HFF-Myc (cell line): ENCODE measurements around the gene DHX34.
A peak's percentile ranks its signal among the peaks of the same experiment; 100 is the strongest.
"Not testable (repeated sequence)": the region's sequence is repeated elsewhere in the genome, so short reads cannot be mapped to it uniquely, and the experiment has no call there.

Source experiments
- DNase-seq: peaks from one replicate; pipeline ENCODE4 v3.0.0-alpha.2; 2011; ENCODE audit warnings: low read depth; ENCODE audit errors: extremely low read depth
- H3K4me3 ChIP-seq: replicated peaks from 2 replicates; pipeline ENCODE4 v1.5.1; 2011; ENCODE audit warnings: low read depth, mild to moderate bottlenecking, control low read depth, low read length
- CTCF ChIP-seq: IDR thresholded peaks from 2 replicates; pipeline ENCODE4 v1.5.1; 2012; ENCODE audit warnings: mild to moderate bottlenecking, low read depth, low read length, control low read depth; ENCODE audit errors: missing control alignments

The DHX34 gene

DNA sequence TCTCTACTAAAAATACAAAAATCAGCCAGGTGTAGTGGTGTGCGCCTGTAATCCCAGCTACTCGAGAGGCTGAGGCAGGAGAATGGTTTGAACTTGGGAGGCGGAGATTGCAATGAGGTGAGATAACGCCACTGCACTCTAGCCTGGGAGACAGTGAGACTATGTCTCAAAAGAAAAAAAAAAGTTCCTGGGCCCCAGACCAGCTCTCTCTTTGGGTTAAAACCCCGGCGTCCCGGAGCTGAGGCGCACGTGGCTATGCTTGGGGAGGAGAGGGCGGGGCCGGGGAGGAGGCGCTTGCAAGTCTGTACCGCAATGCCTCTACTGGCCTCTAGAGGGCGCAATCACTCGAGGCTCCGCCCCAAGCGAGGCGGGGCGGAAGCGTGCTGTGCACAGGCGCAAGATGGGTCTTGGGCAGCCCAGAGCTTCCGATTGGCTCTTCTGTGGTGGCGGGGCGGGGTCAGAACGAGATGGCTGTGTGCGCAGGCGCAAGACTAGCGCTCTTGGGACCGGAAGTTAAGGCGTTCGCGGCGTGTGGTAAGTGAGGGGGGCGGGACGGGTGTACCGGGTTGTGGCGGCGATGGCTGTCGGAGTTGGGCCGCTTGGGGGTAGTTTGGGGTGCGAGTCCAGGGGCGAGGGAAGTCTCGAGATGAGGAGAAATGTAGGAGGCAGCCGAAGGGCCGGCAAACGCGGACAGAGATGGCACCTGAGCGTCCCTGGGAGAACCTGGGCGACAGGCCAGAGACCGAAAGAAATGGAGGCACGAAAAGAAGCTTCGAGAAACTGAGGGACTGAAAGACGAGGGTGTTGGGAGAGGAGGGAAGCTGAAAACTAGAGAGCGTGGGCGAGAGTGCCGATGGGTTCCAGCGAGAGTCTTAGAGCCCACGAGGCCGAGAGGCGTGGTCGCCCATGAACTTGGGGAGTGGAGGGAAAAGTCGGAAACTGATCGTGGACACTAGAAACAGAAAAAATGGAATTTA, at the start of gene DHX34:
Gene DHX34 (plus strand): TSS at position 497 of the 977 bp plus-strand sequence. CDS start 3,716 bp downstream, outside the sequence.
- peak; percentile 97 for TF ChIP-seq CTCF
- DNase-seq = peak; percentile 96

GRCh38 chr19:47300867-47301266, 48.2 kb upstream of the DHX34 start:
- H3K4me3 ChIP-seq, DNase-seq: not testable (repeated sequence)

More for the DNA sequence above, at the start of gene DHX34:
- peak within 1 kb of the TSS; percentile 94 for H3K4me3 ChIP-seq

- no peak for DNase-seq
- no peak for TF ChIP-seq CTCF
- H3K4me3 ChIP-seq = no peak overlapping the region
Measured at GRCh38 chr19:47302249-47302648, 46.9 kb upstream of the DHX34 start.

DNA sequence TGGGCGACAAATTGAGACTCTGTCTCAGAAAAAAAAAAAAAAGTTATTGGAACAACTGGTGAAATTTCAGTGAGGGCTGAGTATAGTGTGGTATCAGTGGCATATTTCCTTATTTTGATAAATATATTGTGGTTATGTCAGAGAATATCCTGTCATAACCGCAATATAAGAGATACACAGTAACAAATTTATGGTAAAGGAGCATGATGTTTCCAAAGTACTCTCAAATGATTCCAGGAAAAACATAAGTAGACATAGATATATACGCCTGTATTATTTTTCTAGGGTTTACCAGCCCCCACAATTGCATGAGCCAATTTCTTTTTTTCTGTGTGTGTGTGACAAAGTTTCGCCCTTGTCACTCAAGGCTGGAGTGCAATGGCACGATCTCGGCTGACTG, 45.1 kb upstream of the DHX34 start:
- no peak overlapping the region for H3K4me3 ChIP-seq
- TF ChIP-seq CTCF = no peak
- no peak for DNase-seq

DNA sequence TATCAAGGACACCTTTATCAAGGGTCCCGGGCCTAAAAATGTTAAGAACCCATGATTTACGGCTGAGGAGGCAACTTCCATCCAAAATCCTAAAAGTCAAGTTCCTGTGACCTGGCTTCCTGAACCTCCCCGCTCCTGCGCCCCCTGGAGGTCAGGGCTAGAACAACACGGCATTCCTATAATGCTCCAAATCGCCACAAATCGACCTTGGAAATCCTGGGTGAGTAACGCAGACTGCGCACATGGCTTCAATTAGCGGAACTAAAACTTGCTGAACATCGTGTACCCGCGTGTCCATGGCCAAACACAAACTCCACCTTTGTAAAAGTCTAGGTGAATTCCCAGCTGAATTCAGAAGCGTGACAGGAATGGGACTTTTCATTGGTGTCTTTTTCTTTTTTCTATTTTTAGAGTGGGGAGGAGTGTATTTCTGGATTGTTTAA, 43.8 kb upstream of the DHX34 start:
- H3K4me3 ChIP-seq = 0 out of 2 replicates have a peak overlapping the region, but pooled peaks have one; percentile 11
- TF ChIP-seq CTCF = peak; percentile 99

GRCh38 chr19:47306303-47306702, 42.8 kb upstream of the DHX34 start:
- H3K4me3 ChIP-seq = no peak overlapping the region
- TF ChIP-seq CTCF = no peak
- no peak for DNase-seq

More for the DNA sequence above, 43.8 kb upstream of the DHX34 start:
- DNase-seq = peak; percentile 96

GRCh38 chr19:47309038-47309437, 40.1 kb upstream of the DHX34 start:
- no peak for TF ChIP-seq CTCF
- DNase-seq = no peak
- H3K4me3 ChIP-seq = no peak overlapping the region
